Choroid plexus epithelial cell (primary cell): ENCODE measurements around the gene UNC93A.

Experiments used
- DNase-seq: peaks from one replicate; pipeline ENCODE4 v3.0.0-alpha.2; 2010; ENCODE audit warnings: low read depth
- H3K4me3 ChIP-seq: 2 replicates; pipeline ENCODE4 v1.5.1; 2011; ENCODE audit warnings: low read depth, mild to moderate bottlenecking, control low read depth, low read length, moderate library complexity
- TF ChIP-seq, protein P1 (sequence below): conservative IDR thresholded peaks from 2 replicates; pipeline ENCODE4 v1.5.1; 2011; ENCODE audit warnings: low read depth, mild to moderate bottlenecking, control low read depth, inconsistent platforms, low read length, moderate library complexity

UNC93A gene

GRCh38 chr6:167298127-167298526 is 7.0 kb downstream of the UNC93A start:
- TF ChIP-seq, protein P1, sequence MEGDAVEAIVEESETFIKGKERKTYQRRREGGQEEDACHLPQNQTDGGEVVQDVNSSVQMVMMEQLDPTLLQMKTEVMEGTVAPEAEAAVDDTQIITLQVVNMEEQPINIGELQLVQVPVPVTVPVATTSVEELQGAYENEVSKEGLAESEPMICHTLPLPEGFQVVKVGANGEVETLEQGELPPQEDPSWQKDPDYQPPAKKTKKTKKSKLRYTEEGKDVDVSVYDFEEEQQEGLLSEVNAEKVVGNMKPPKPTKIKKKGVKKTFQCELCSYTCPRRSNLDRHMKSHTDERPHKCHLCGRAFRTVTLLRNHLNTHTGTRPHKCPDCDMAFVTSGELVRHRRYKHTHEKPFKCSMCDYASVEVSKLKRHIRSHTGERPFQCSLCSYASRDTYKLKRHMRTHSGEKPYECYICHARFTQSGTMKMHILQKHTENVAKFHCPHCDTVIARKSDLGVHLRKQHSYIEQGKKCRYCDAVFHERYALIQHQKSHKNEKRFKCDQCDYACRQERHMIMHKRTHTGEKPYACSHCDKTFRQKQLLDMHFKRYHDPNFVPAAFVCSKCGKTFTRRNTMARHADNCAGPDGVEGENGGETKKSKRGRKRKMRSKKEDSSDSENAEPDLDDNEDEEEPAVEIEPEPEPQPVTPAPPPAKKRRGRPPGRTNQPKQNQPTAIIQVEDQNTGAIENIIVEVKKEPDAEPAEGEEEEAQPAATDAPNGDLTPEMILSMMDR = no peak
- DNase-seq = no peak
- no peak overlapping the region for H3K4me3 ChIP-seq

DNA sequence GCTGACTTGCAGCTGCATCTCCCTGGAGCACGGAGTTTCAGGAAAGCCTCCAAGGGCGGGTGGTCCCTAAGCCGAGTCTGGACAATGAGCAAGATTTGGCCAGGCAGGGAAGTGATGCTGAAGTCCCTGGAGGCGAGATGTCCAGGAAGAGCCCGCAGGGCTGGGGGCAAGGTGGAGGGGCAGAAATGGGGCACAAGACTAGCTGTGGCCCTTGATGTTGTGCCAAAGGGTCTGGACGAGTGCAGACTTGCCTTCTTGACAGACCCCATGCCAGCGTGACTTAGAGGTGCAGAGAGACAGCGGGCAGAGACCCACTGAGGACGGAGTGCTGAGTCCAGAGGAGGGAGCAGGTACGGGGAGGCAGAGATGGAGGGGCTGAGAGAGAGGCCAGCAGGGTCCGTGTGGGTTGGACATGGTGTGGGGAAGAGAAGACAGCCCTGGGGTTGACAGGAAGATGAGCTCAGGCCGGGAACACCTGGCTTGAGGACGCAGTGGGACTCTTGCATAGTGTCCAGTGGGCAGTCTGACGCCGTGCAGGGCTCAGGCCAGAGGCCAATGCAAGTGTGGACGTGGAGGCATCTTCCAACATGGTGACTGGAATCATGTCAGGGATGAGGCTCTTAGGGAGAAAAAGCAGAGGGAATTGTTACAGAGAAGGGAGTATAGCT is 8.7 kb downstream of the UNC93A start:
- TF ChIP-seq, protein P1 = no peak
- DNase-seq = no peak
- H3K4me3 ChIP-seq = no peak overlapping the region

- TF ChIP-seq, protein P1 = no peak
- no peak overlapping the region for H3K4me3 ChIP-seq
- DNase-seq = no peak
These were observed 10.0 kb downstream of the UNC93A start for GRCh38 chr6:167300902-167301777.

GRCh38 chr6:167302074-167302473 is 11.0 kb downstream of the UNC93A start:
- TF ChIP-seq, protein P1 = no peak
- no peak for DNase-seq
- H3K4me3 ChIP-seq = no peak overlapping the region

- TF ChIP-seq, protein P1 = no peak
- H3K4me3 ChIP-seq = no peak overlapping the region
- DNase-seq = no peak
These were observed 11.7 kb downstream of the UNC93A start for GRCh38 chr6:167302796-167303195.

GRCh38 chr6:167303675-167304625 is 12.8 kb downstream of the UNC93A start:
- DNase-seq = no peak
- TF ChIP-seq, protein P1 = no peak
- H3K4me3 ChIP-seq = no peak overlapping the region
